ENCODE measurements around the gene ADAMTS14.
A peak's percentile ranks its signal among the peaks of the same experiment; 100 is the strongest.

Gene ADAMTS14

GRCh38 chr10:70675496-70676161 lies 3.3 kb downstream of the ADAMTS14 start:
- no peak for DNase-seq (ENCODE audit: low read depth, low spot score)

- no peak for DNase-seq (ENCODE audit: low read depth, low spot score)
Observed at GRCh38 chr10:70676511-70676910, 4.2 kb downstream of the ADAMTS14 start.

- no peak for DNase-seq (ENCODE audit: low read depth, low spot score)
Observed at GRCh38 chr10:70677016-70677415, 4.7 kb downstream of the ADAMTS14 start.

DNA sequence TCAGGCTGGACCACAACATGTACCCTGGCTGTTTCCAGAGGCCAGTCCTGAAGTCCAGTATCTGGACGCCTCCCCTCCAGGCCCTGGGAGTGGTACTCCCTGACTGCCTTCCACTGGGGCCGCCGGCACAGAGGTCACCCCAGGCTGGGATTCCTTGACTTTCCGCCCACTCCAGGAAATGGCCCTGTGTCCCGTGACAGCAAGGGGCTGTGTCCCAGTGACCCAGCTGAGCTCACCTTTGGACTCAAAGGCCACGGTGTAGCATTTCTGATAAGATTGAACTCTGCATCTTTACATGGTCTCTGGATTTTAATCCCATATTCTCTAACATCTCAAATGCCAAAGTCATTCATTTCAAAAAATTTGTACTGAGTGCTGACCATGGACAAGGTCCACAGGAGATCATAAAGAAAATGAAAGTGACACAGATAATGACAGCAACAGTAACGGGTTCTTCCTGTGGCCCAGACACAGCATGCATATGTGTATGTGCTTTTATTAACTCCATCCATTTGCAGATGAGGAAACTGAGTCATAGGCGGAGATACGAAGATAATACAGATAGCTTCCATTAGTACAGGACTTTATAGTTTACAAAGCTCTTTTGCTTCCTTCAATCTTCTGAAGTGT lies 5.4 kb downstream of the ADAMTS14 start:
- DNase-seq (ENCODE audit: low read depth, low spot score): no peak

DNA sequence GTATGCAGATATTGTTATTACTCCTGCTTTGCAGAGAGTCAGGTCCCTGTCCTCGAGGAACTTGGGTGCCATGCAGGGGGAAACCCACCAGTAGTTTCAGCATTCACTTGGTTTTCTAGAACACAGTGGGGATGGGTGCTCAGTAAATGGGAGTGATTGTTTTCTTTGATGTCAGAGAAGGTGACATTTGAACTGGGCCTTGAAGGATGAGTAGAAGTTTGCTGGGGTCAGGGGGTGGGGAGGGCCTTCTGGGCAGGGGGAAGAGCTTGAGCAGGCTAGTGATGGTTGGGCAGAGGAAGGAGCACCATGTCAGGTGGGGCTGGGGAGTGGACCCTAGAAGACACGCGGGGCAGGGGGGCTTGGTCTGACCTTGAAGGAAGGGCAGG lies 5.9 kb downstream of the ADAMTS14 start:
- DNase-seq (ENCODE audit: low read depth, low spot score): no peak

GRCh38 chr10:70678757-70679489 lies 6.6 kb downstream of the ADAMTS14 start:
- DNase-seq (ENCODE audit: low read depth, low spot score): no peak

GRCh38 chr10:70679498-70679897 lies 7.2 kb downstream of the ADAMTS14 start:
- DNase-seq (ENCODE audit: low read depth, low spot score): peak; percentile 73

- DNase-seq (ENCODE audit: low read depth, low spot score): no peak
Observed at GRCh38 chr10:70680899-70681730, 8.8 kb downstream of the ADAMTS14 start.

DNA sequence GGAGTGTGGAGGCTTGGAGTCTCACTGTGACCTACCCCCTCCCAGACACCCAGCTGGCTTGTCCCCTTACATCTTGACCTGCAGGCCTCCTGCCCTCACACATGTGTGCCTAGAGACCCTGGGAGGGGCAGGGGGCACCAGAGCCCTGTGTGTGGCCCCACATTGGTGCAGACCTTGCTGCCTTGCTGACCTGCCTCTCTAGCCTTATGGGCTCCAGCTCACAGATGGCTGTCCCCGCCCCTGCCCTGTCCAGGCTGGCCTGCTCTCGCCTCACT lies 9.4 kb downstream of the ADAMTS14 start:
- DNase-seq (ENCODE audit: low read depth, low spot score): no peak

DNA sequence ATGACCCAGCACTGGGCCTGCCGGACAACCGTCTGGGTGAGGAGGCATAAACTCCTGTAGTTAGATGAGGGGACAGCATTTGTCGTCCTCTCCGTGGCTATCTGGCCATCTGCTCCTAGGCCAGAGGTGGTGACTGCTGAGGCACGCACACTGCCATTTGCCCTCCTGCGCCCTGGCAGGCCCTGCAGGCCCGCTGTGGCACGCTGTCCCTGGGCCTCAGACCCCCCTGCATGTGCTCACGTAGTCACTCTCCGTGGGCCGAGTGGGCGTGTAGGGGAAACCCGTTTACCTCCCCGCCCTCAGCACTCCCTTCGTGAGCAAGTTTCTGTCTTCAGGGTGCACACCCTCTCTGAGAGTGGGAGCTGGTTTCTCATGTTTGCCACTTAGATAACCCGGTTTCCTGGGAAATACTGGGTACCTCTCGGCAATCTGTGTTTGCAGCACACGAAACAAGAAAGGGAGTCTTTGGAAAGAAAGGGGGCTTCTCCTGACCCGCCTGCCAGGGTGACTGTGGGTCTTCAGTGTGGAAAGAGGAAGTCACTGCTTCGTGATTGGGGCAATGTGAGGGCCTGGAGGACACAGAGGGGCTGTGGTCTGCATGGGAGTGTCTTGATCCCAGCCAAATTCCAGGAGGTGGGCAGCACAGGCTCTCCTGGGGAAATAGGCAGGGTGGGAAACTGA lies 10.8 kb downstream of the ADAMTS14 start:
- no peak for DNase-seq (ENCODE audit: low read depth, low spot score)

- no peak for DNase-seq (ENCODE audit: low read depth, low spot score)
Observed at GRCh38 chr10:70683601-70683934, 11.3 kb downstream of the ADAMTS14 start.

- no peak for DNase-seq (ENCODE audit: low read depth, low spot score)
Observed at GRCh38 chr10:70683940-70684339, 11.6 kb downstream of the ADAMTS14 start.

GRCh38 chr10:70684374-70684773 lies 12.1 kb downstream of the ADAMTS14 start:
- DNase-seq (ENCODE audit: low read depth, low spot score): no peak

DNA sequence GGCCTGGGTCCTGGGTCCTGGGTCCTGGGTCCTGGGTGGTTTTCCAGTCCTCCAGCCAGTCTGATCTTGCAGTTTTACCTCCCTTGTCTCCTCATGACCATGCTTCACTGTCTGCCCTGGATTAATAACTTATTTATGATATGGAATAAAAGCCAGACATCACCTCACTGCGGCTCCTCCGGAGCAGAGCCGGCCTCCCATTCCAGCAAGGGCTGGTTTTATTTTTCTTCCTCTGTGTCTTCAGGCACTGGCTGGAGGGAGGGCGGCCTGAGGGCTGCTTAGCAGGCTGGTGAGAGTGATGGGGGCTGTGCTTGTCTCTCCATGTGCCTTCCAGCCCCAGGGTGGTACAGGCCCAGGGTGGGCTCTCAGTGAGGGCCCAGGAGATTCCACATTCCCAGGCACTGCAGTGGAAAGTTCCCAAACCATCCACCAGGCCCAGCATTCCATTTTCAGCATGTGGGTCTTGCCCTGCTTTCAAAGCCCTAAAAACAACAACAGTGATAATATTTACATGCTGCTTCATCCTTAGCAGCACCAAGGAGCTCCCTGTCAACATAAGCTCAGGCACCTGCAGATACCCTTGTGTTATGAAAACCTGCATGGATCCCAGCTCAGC lies 12.6 kb downstream of the ADAMTS14 start:
- no peak for DNase-seq (ENCODE audit: low read depth, low spot score)

DNA sequence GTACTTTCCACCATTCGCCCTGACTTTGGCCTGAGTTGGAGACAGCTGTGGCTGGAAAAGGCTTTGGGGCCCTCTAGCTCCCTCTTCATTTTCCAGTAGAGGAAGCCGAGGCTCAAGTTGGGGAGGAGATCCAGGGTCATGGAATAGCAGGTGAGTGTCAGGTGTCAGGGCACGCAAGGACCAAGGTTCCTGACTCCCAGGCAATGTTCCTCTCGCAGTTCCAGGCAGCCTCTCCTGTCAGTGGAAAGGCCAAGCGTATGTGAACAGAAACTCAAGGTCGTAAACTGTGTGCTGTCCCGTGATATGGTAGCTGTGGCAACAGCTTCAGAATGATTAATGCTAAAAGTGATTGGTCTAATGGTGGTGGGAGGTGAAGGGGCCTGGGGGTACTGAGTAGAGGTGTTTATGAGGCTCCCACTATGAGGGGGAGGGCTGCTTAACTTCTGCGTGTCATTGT lies 13.2 kb downstream of the ADAMTS14 start:
- DNase-seq (ENCODE audit: low read depth, low spot score): no peak

- no peak for DNase-seq (ENCODE audit: low read depth, low spot score)
Observed at GRCh38 chr10:70688828-70689227, 16.5 kb downstream of the ADAMTS14 start.

DNA sequence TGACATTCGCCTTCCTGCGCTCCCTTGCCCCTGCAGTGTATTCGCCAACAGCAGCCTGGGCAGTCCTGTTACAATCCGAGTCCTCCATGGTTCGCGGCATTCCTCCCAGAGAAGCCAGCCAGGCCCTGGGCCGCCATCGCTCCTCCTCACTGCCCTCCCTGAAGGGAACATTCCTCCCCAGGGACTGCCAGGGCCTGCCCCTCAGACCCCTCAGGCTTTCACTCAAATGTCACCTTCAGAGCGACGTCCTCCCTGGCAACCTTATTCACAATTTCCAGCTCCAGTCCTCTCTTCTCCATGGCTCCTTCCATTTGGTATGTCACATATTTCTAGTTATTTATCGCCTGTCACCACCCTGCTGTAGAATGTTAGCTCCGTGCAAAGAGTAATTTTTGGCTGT lies 17.4 kb downstream of the ADAMTS14 start:
- no peak for DNase-seq (ENCODE audit: low read depth, low spot score)

DNA sequence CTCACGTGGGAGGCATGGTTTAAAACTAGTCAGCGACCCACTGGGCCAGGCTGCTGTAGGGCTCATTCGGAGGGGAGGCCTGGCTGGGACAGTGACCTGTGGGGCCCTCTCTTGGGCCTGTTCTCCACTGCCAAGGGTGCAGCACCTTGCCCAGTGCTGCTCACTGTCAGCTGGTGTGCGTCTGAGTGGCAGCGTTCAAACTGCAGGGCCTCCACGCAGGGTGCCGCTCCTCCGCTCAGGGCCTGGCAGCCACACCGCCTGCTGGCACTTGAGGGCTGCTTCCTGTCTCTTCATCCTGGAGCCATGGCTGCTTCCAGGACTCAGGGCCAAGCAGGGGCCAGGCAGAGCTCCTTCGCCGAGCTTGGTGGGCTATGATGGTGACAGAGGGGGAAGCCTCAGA lies 18.3 kb downstream of the ADAMTS14 start:
- DNase-seq (ENCODE audit: low read depth, low spot score): no peak

DNA sequence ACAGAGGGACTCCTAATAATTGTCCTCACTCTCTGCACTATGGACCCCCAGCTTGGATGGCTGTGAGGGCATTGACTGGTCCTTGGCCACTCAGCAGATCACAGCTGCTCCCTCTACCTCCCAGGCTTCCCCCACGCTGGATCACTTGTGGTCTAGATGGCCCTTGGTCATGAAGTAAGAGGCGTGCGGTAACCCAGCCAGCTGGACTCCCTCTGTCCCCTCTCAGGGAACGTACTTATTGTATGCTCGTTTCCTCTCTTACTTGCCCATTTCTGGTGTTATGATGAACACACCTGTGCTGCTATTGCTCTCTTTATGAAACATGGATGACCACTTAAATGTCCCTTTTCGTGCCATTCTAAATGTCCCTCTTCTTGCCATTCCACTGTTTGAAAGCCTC lies 19.3 kb downstream of the ADAMTS14 start:
- DNase-seq (ENCODE audit: low read depth, low spot score): no peak

DNA sequence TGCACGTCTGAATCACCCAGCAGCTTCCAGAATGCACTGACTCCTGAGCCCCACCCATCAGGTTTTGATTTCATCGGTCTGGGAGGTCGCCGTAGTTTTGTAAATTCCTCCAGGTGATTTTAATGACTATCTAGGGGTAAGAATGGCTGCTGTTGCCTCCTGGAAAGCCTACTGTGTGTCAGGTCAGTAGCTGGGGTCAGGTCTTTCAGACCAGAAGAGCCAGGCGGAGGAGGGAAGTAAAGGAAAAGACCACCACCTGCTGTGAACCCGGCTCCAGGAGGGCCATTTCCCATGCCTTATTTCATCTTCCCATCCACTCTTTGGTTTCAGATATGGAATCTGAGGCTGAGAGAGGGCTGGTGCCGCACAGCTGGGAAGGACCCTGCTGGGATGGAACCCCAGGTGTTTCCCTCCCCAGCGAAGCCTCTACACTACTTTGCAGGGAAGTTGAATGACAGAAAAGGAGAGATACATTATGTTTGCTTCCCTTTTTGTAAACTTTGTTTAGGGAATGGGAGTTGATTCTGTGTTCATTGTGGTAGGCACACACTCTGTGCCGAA lies 19.8 kb downstream of the ADAMTS14 start:
- no peak for DNase-seq (ENCODE audit: low read depth, low spot score)

All from astrocyte of the hippocampus (primary cell).